A549 (cell line): Measurements from ENCODE around the gene TTN. TPM values are rescaled to one million over a fixed set of nuclear protein-coding genes. Genes with fewer than 3 reads are reported as not detected.

Source experiments
- ATAC-seq, 2 experiments: fragments of 200-7000 bp in 1 of 2; fragments of >200 bp in 1 of 2; cut with Nextera tagmentation in 1 of 2; cut with Tn5 transposase in 1 of 2; 3 replicates each; pipeline versions ENCODE4 v1.8.0 to v1.9.1; 2018 to 2020; ENCODE audit warnings: mild to moderate bottlenecking in 1 of 2, moderate library complexity in 1 of 2
- CTCF ChIA-PET: fragments of 300-600 bp; sonication (Branson Sonifier 250); formaldehyde crosslinking; extraction: SDS; loops from one replicate; lab custom pipeline; 2021; ENCODE audit warnings: antibody characterized with exemption, inconsistent platforms; lab: Yijun Ruan, JAX
- POLR2A ChIA-PET: fragments of 350-600 bp; formaldehyde crosslinking; extraction: SDS; loops from one replicate; lab custom pipeline; 2021; ENCODE audit warnings: antibody characterized with exemption, inconsistent platforms; lab: Yijun Ruan, JAX
- DNase-seq, 2 experiments: peaks; one replicate each; pipeline versions ENCODE4 v3.0.0 to v3.0.0-alpha.2; 2011 to 2016; ENCODE audit warnings: low read depth in 1 of 2, low spot score in 1 of 2
- FAIRE-seq: peaks from 2 replicates; lab custom pipeline; 2011; peaks lifted over from hg19 to GRCh38; lab: Jason Lieb, UNC
- H3K27ac ChIP-seq, 2 experiments: fragments of >200 bp; sonication (Bioruptor Twin); formaldehyde crosslinking; 3 replicates each; pipeline ENCODE4 v1.5.1; 2016 to 2017
- H3K4me1 ChIP-seq: fragments of >200 bp; sonication (Bioruptor Twin); formaldehyde crosslinking; 3 replicates; pipeline ENCODE4 v1.6.1; 2016
- H3K4me2 ChIP-seq: fragments of >200 bp; sonication (Bioruptor Twin); formaldehyde crosslinking; 3 replicates; pipeline ENCODE4 v1.6.1; 2016
- H3K4me3 ChIP-seq: fragments of >200 bp; sonication (Bioruptor Twin); formaldehyde crosslinking; 3 replicates; pipeline ENCODE4 v1.5.1; 2016
- H3K9me3 ChIP-seq: fragments of >200 bp; sonication (Bioruptor Twin); formaldehyde crosslinking; 3 replicates; pipeline ENCODE4 v1.6.1; 2016
- EHF ChIP-seq: fragments of 250-450 bp; sonication (Bioruptor Pico); IDR thresholded peaks from 2 replicates; pipeline ENCODE4 v1.5.0; 2020; ENCODE audit warnings: mild to moderate bottlenecking
- EHMT2 ChIP-seq: fragments of 200-600 bp; sonication (generic); IDR thresholded peaks from 2 replicates; pipeline ENCODE4 v1.6.1; 2016; ENCODE audit warnings: antibody characterized with exemption, low read depth, mild to moderate bottlenecking, moderate library complexity
- ELK1 ChIP-seq: fragments of 150-350 bp; IDR thresholded peaks from 2 replicates; pipeline ENCODE4 v1.6.1; 2014; ENCODE audit warnings: low read depth, mild to moderate bottlenecking, low read length
- EP300 ChIP-seq, 2 experiments: fragments of >200 bp; sonication (Bioruptor Twin); formaldehyde crosslinking; IDR thresholded peaks; 2 replicates in 1 of 2; 3 replicates in 1 of 2; pipeline ENCODE4 v1.6.1; 2016 to 2017
- ESRRA ChIP-seq: fragments of 150-350 bp; IDR thresholded peaks from 2 replicates; pipeline ENCODE4 v1.6.1; 2014; ENCODE audit warnings: mild to moderate bottlenecking, low read length, borderline replicate concordance
- FOSB ChIP-seq: fragments of 250-450 bp; sonication (Bioruptor Pico); IDR thresholded peaks from 2 replicates; pipeline ENCODE4 v1.5.0; 2020; ENCODE audit warnings: mild to moderate bottlenecking, moderate library complexity
- GATA3 ChIP-seq: IDR thresholded peaks from 2 replicates; pipeline ENCODE4 v1.6.1; 2012; ENCODE audit warnings: borderline replicate concordance
- HEYL ChIP-seq: fragments of 250-450 bp; sonication (Bioruptor Pico); IDR thresholded peaks from 2 replicates; pipeline ENCODE4 v1.8.0; 2021; ENCODE audit warnings: mild to moderate bottlenecking, moderate library complexity
- HOXB5 ChIP-seq: fragments of 250-450 bp; sonication (Bioruptor Pico); IDR thresholded peaks from 2 replicates; pipeline ENCODE4 v1.5.0; 2020; ENCODE audit warnings: mild to moderate bottlenecking, moderate library complexity
- KDM1A ChIP-seq: fragments of 200-600 bp; sonication (generic); IDR thresholded peaks from 2 replicates; pipeline ENCODE4 v1.6.1; 2016; ENCODE audit warnings: low read depth, mild to moderate bottlenecking
- NR3C1 ChIP-seq: fragments of >200 bp; sonication (Bioruptor Twin); formaldehyde crosslinking; IDR thresholded peaks from 3 replicates; pipeline ENCODE4 v1.6.1; 2017
- POLR2A ChIP-seq: IDR thresholded peaks from 2 replicates; pipeline ENCODE4 v1.6.1; 2012; ENCODE audit warnings: mild to moderate bottlenecking, low read length
- RAD21 ChIP-seq, 2 experiments: fragments of >200 bp in 1 of 2; sonication (Bioruptor Twin) in 1 of 2; formaldehyde crosslinking in 1 of 2; IDR thresholded peaks in 1 of 2; conservative IDR thresholded peaks in 1 of 2; 2 replicates in 1 of 2; 3 replicates in 1 of 2; pipeline ENCODE4 v1.6.1; 2012 to 2018; ENCODE audit warnings: inconsistent platforms in 1 of 2
- RCOR1 ChIP-seq: fragments of 150-350 bp; IDR thresholded peaks from 2 replicates; pipeline ENCODE4 v1.6.1; 2014; ENCODE audit warnings: antibody characterized with exemption, low read length, low read depth
- RFX5 ChIP-seq: fragments of 450-650 bp; IDR thresholded peaks from 2 replicates; pipeline ENCODE4 v1.7.1; 2014; ENCODE audit warnings: antibody characterized with exemption, mild to moderate bottlenecking, moderate library complexity
- RNF2 ChIP-seq: fragments of 200-600 bp; sonication (generic); IDR thresholded peaks from 2 replicates; pipeline ENCODE4 v1.6.1; 2016; ENCODE audit warnings: low read depth, mild to moderate bottlenecking, antibody characterized with exemption, moderate library complexity, borderline replicate concordance
- SMC3 ChIP-seq: fragments of >200 bp; sonication (Bioruptor Twin); formaldehyde crosslinking; IDR thresholded peaks from 3 replicates; pipeline ENCODE4 v1.6.1; 2018; ENCODE audit warnings: inconsistent platforms
- SREBF2 ChIP-seq: fragments of 450-650 bp; IDR thresholded peaks from 2 replicates; pipeline ENCODE4 v1.6.1; 2014; ENCODE audit warnings: mild to moderate bottlenecking, moderate library complexity
- TFCP2L1 ChIP-seq: fragments of 250-450 bp; sonication (Bioruptor Pico); IDR thresholded peaks from 2 replicates; pipeline ENCODE4 v1.5.0; 2021; ENCODE audit warnings: mild to moderate bottlenecking
- TP53 ChIP-seq: fragments of 250-450 bp; sonication (Bioruptor Pico); IDR thresholded peaks from 2 replicates; pipeline ENCODE4 v1.5.0; 2021; ENCODE audit warnings: mild to moderate bottlenecking, moderate library complexity
- ZNF302 ChIP-seq: fragments of 250-450 bp; sonication (Bioruptor Pico); IDR thresholded peaks from 2 replicates; pipeline ENCODE4 v1.9.0; 2021; ENCODE audit warnings: inconsistent platforms, mild to moderate bottlenecking, moderate library complexity
- WGBS: methylation state at CpG from one replicate; pipeline ENCODE4 v1.1.6; 2017; ENCODE audit errors: missing lambda C conversion rate; 5-methylcytosine and 5-hydroxymethylcytosine counted together
- polyA plus RNA-seq, 4 experiments: library from polyadenylated mRNA; depleted of rRNA in 3 of 4; stranded (reverse); fragments of >200 nt; fragmentation: RNase III in 1 of 4; extraction: RNeasy Plus Mini Kit Qiagen cat#74134 plus additional on column Dnase treatment in 1 of 4; gene quantifications; 2 replicates in 3 of 4; 3 replicates in 1 of 4; pipeline ENCODE4 v1.2.3, GENCODE V29; 2011 to 2017
- TF ChIP-seq, protein P1 (sequence below): fragments of 450-650 bp; IDR thresholded peaks from 2 replicates; pipeline ENCODE4 v1.6.1; 2014; ENCODE audit warnings: antibody characterized with exemption
- TF ChIP-seq, protein P2 (sequence below): fragments of >200 bp; sonication (Bioruptor Twin); formaldehyde crosslinking; IDR thresholded peaks from 2 replicates; pipeline ENCODE4 v1.6.1; 2016
- TF ChIP-seq, protein P3 (sequence below): IDR thresholded peaks from 2 replicates; pipeline ENCODE4 v1.6.1; 2012

TTN gene
- polyA plus RNA-seq, 2 of the 4 experiments (the other 2 are of a cell fraction), result under 0.01 TPM; not detected in 1

- H3K4me3 ChIP-seq, result no peak overlapping the region
- CTCF ChIA-PET, result interaction anchor here (2.5 kb wide), 1 partner anchor 14 kb away, joined by 11 read pairs; no protein-coding TSS in a partner anchor
- POLR2A ChIA-PET, result no interaction called here
- ATAC-seq, result no peak
- FAIRE-seq, result no peak
- no peak overlapping the region for H3K27ac ChIP-seq
- H3K9me3 ChIP-seq, result no peaks in the 10 kb centered on the region
- H3K4me1 ChIP-seq, result no peaks in the 10 kb centered on the region
- 43% methylated on average over 7 of the region's 7 CpGs for WGBS
- no peak overlapping the region for H3K4me2 ChIP-seq
- DNase-seq, result no peak
- no peak for TF ChIP-seq KDM1A
- TF ChIP-seq, protein P1, sequence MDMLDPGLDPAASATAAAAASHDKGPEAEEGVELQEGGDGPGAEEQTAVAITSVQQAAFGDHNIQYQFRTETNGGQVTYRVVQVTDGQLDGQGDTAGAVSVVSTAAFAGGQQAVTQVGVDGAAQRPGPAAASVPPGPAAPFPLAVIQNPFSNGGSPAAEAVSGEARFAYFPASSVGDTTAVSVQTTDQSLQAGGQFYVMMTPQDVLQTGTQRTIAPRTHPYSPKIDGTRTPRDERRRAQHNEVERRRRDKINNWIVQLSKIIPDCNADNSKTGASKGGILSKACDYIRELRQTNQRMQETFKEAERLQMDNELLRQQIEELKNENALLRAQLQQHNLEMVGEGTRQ, result no peak
- no peak for TF ChIP-seq RCOR1
- TF ChIP-seq SMC3, result no peak
- no peak for TF ChIP-seq NR3C1
- TF ChIP-seq ELK1, result no peak
- TF ChIP-seq ZNF302 (CRISPR knock-in tag), result no peak
- no peak for TF ChIP-seq GATA3
- TF ChIP-seq TFCP2L1, result no peak
Observed at GRCh38 chr2:178775975-178776374, 31.2 kb downstream of the TTN start.

DNA sequence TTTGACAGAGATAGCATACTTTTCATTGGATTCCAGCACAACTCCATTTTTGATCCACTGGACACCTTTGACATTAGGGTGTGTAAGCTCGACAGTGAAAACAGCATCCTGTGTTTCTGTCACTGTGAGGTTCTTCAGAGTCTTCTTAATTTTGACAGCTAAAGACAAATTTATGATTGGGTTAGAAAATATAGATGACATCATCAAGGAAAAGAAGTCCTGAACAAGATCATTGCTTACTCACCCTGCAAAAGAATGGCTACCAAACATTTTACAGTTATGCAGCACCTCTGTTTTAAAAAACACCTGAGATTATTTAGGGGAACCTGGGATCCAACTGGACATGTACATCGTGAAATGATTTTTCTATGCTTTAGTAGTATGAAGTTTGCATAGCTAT lies 36.7 kb downstream of the TTN start:
- 0% methylated on average over 2 of the region's 2 CpGs for WGBS
- Histone ChIP-seq H3K4me1 (no peaks in the 10 kb centered on the region), H3K4me3 (no peak overlapping the region), H3K27ac (no peak overlapping the region), H3K4me2 (no peak overlapping the region), H3K9me3 (no peaks in the 10 kb centered on the region)
- TF ChIP-seq FOSB (CRISPR knock-in tag) (no peak), NR3C1 (no peak), EP300 (IDR thresholded peaks at IDR 0.05) (no peak), ELK1 (no peak), EHF (CRISPR knock-in tag) (no peak), SREBF2 (no peak), SMC3 (no peak), RAD21 (conservative IDR thresholded peaks at IDR 0.05 in 1 of 2, IDR thresholded peaks at IDR 0.05 in 1 of 2) (no peak), POLR2A (no peak), HOXB5 (CRISPR knock-in tag) (no peak), EHMT2 (no peak), RNF2 (no peak), HEYL (CRISPR knock-in tag) (no peak), RFX5 (no peak), ESRRA (no peak), TP53 (no peak)
- TF ChIP-seq, protein P2, sequence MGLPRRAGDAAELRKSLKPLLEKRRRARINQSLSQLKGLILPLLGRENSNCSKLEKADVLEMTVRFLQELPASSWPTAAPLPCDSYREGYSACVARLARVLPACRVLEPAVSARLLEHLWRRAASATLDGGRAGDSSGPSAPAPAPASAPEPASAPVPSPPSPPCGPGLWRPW, result no peak
- TF ChIP-seq, protein P3, sequence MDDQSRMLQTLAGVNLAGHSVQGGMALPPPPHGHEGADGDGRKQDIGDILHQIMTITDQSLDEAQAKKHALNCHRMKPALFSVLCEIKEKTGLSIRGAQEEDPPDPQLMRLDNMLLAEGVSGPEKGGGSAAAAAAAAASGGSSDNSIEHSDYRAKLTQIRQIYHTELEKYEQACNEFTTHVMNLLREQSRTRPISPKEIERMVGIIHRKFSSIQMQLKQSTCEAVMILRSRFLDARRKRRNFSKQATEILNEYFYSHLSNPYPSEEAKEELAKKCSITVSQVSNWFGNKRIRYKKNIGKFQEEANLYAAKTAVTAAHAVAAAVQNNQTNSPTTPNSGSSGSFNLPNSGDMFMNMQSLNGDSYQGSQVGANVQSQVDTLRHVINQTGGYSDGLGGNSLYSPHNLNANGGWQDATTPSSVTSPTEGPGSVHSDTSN, result no peak
- DNase-seq (no peak), ATAC-seq (no peak), FAIRE-seq (no peak)
- POLR2A ChIA-PET, result no interaction called here
- CTCF ChIA-PET, result interaction anchor here (1.5 kb wide), 1 partner anchor 9 kb away, joined by 8 read pairs; no protein-coding TSS in a partner anchor
